Right lobe of liver (tissue), 4 donors: Measurements from ENCODE around the gene DCAF4L1.

Experiments used
- POLR2A ChIP-seq: fragments of 450-650 bp; IDR thresholded peaks from one replicate; pipeline ENCODE4 v1.6.1; 2017; ENCODE audit warnings: antibody characterized with exemption, mild to moderate bottlenecking
- TF ChIP-seq, protein P1 (sequence below), 4 donors: fragments of 200-600 bp in 3 of 4; fragments of 450-650 bp in 1 of 4; IDR thresholded peaks; one replicate each; pipeline versions ENCODE4 v1.5.1 to v1.8.0; 2016 to 2022; ENCODE audit warnings: antibody characterized with exemption in 4 of 4, mild to moderate bottlenecking in 2 of 4
- donor health status: DM: no; HTN: no; CAD: no.
- donor health status: DM: no; HTN: no; CAD: no.
- donor health status: DM: no; HTN: yes; CAD: no.

DNA sequence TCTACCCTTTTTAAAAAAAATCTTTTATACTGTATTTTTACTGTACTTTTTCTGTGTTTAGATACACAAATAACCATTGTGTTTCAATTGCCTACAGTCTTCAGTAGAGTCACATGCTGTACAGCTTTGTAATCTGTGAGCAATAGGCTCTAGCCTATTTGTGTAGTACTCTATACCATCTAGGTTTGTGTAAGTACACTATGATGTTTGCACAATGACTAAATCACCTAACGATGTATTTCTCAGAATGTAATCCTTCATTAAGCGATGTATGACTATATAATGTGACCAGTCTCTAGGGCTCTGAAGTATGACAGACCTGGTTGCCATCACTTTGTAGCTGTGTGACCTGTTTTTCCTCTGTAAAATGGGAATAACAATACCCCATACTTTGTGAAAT, 14.2 kb upstream of the DCAF4L1 start:
- no peak for TF ChIP-seq POLR2A
- TF ChIP-seq, protein P1, sequence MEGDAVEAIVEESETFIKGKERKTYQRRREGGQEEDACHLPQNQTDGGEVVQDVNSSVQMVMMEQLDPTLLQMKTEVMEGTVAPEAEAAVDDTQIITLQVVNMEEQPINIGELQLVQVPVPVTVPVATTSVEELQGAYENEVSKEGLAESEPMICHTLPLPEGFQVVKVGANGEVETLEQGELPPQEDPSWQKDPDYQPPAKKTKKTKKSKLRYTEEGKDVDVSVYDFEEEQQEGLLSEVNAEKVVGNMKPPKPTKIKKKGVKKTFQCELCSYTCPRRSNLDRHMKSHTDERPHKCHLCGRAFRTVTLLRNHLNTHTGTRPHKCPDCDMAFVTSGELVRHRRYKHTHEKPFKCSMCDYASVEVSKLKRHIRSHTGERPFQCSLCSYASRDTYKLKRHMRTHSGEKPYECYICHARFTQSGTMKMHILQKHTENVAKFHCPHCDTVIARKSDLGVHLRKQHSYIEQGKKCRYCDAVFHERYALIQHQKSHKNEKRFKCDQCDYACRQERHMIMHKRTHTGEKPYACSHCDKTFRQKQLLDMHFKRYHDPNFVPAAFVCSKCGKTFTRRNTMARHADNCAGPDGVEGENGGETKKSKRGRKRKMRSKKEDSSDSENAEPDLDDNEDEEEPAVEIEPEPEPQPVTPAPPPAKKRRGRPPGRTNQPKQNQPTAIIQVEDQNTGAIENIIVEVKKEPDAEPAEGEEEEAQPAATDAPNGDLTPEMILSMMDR (IDR thresholded peaks at IDR 0.05): no peak
